Nephron (organoid): ENCODE results near the gene DPP9.
A peak's percentile ranks its signal among the peaks of the same experiment; 100 is the strongest.

ENCODE experiments used
- H3K27ac Mint-ChIP-seq, 3 experiments: 2 replicates each; pipeline ENCODE4 v1.8.0; 2020; ENCODE audit warnings: mixed read lengths in 3 of 3, mild to moderate bottlenecking in 2 of 3, moderate library complexity in 1 of 3
- H3K27me3 Mint-ChIP-seq: 2 replicates; pipeline ENCODE4 v1.8.0; 2021; ENCODE audit warnings: low read depth, mild to moderate bottlenecking, moderate library complexity, mixed read lengths
- H3K36me3 Mint-ChIP-seq: 2 replicates; pipeline ENCODE4 v1.8.0; 2020; ENCODE audit warnings: low read depth, mixed read lengths
- H3K4me1 Mint-ChIP-seq: 2 replicates; pipeline ENCODE4 v1.8.0; 2020; ENCODE audit warnings: mixed read lengths
- H3K4me3 Mint-ChIP-seq, 3 experiments: 2 replicates each; pipeline ENCODE4 v1.8.0; 2020; ENCODE audit warnings: mild to moderate bottlenecking in 3 of 3, mixed read lengths in 3 of 3, moderate library complexity in 2 of 3
- H3K9me3 Mint-ChIP-seq: 2 replicates; pipeline ENCODE4 v1.8.0; 2020; ENCODE audit warnings: mixed read lengths
- TF ChIP-seq, protein P1 (sequence below), 3 experiments: fragments of 200-600 bp; sonication (generic); IDR thresholded peaks; one replicate each; pipeline ENCODE4 v1.5.0; 2021; ENCODE audit warnings: antibody characterized with exemption in 3 of 3; ENCODE audit not compliant: unreplicated experiment in 3 of 3

The DPP9 gene

DNA sequence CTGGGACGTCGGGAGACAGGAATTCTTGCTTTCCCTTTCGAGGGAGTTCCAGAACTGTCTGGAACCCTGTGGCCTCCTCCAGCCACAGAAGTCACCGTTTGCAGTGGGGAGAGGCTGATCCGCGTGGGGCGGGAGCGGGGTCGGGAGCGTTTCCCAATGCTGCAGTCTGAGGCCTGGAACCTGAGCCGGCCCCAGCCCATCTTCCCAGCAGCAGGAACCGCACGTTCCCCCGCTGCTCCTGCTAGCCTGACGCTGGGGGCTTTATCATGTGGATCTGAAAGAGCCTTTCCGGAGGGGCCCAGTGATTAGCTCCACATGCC is 13.4 kb downstream of the DPP9 start:
- H3K27ac Mint-ChIP-seq: no peak overlapping the region
- no peaks in the 10 kb centered on the region for H3K4me1 Mint-ChIP-seq
- H3K36me3 Mint-ChIP-seq: peaks cover 46% of the 10 kb centered on the region
- no peak overlapping the region for H3K4me3 Mint-ChIP-seq
- TF ChIP-seq, protein P1, sequence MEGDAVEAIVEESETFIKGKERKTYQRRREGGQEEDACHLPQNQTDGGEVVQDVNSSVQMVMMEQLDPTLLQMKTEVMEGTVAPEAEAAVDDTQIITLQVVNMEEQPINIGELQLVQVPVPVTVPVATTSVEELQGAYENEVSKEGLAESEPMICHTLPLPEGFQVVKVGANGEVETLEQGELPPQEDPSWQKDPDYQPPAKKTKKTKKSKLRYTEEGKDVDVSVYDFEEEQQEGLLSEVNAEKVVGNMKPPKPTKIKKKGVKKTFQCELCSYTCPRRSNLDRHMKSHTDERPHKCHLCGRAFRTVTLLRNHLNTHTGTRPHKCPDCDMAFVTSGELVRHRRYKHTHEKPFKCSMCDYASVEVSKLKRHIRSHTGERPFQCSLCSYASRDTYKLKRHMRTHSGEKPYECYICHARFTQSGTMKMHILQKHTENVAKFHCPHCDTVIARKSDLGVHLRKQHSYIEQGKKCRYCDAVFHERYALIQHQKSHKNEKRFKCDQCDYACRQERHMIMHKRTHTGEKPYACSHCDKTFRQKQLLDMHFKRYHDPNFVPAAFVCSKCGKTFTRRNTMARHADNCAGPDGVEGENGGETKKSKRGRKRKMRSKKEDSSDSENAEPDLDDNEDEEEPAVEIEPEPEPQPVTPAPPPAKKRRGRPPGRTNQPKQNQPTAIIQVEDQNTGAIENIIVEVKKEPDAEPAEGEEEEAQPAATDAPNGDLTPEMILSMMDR (IDR thresholded peaks at IDR 0.05; ENCODE audit: unreplicated experiment in 3 of 3): no peak
- H3K27me3 Mint-ChIP-seq: no peaks in the 10 kb centered on the region
- H3K9me3 Mint-ChIP-seq: no peaks in the 10 kb centered on the region

DNA sequence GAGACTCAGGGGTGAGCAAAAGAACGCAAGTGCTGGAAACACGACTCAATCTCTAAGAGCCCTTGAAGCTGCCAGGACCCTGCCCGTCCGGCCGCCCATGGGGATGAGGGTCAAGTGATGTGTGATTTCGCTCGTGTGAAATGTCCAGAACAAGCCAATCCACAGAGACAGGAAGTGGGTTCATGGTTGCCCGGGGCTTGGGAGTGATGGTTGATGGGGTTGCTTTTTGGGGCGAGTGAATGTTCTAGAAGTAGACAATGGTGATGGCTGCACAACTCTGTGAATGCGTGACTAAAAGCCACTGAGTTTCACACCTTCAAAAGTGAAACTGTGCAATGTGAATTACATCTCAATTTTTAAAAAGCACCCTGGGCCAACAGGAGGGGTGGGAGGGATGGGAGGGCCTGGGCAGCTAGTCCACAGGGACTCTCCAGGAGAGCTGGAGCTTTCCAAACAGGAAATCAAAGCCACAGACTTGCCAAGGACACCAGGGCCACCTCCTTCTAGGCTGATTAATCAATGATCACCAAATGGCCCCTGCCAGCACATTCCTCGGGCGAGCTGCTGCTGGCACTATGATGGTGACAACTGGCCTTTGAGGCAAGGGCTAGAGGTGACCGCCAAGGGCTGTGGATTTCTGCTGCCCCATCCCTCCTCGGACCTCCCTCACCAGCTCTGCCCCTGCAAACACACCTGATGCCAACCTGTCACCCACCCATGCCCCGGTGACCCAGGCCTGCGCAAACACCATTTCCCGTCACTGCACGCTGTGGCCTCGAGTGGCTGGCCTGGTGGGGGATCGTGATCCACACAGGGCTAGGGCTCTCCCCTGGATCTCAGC is 14.0 kb downstream of the DPP9 start:
- Mint-ChIP-seq H3K4me1 (no peaks in the 10 kb centered on the region), H3K27ac (no peak overlapping the region), H3K36me3 (peaks cover 43% of the 10 kb centered on the region), H3K9me3 (no peaks in the 10 kb centered on the region), H3K27me3 (no peaks in the 10 kb centered on the region), H3K4me3 (no peak overlapping the region)
- TF ChIP-seq, protein P1 (IDR thresholded peaks at IDR 0.05; ENCODE audit: unreplicated experiment in 3 of 3): no peak

DNA sequence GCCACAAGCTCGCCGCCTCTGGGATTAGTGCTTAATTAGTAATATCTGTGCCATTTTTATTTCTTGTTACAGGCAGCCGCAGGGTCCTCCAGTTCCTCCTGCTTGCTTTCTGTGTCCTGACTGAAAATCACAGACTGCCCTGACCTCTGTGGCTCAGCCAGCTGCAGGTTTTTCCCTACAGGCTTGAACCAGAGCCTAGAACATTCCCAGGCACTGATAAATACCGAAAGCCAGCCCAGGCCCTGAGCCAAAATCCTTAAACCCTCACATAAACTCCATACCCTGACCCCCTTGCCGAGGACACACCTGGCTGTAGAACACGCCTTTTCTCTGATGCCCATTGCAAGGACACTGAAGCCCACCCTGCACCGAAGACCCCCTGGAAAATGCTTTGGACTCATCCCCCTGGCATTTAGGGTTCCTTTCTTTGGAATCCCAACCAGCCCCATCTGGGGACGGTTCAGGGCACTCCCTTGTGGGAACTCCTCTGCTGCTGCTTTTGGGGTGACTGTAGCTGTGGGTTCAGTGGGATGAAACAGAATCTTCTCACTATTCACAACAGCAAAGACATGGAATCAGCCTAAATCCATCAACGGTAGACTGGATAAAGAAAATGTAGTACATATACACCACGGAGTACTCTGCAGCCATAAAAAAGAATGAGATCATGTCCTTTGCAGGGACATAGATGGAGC is 15.5 kb downstream of the DPP9 start:
- no peak overlapping the region for H3K4me3 Mint-ChIP-seq
- no peaks in the 10 kb centered on the region for H3K27me3 Mint-ChIP-seq
- TF ChIP-seq, protein P1 (IDR thresholded peaks at IDR 0.05; ENCODE audit: unreplicated experiment in 3 of 3): no peak
- H3K4me1 Mint-ChIP-seq: no peaks in the 10 kb centered on the region
- peaks cover 39% of the 10 kb centered on the region for H3K36me3 Mint-ChIP-seq
- H3K9me3 Mint-ChIP-seq: no peaks in the 10 kb centered on the region
- H3K27ac Mint-ChIP-seq: no peak overlapping the region

DNA sequence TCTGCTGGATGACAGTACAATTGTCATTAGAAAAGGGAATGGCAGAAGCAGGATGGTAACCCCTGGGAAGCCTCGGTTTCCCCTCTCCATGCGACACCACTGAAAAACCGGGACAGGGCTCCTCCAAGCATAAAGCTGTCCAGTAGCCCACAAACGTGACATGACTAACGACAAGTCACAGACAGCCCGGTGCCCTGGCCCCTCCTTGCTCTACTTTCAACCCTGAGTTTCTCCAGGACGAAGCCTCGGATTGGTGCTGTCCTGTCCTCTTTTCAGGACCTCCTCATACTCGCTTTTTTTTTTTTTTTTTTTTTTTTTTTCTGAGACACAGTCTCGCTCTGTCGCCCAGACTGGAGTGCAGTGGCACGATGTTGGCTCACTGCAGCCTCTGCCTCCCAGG is 16.3 kb downstream of the DPP9 start:
- Mint-ChIP-seq H3K27ac (peak overlapping the region in 1 of 3 experiments; percentile 66), H3K4me3 (no peak overlapping the region), H3K27me3 (no peaks in the 10 kb centered on the region), H3K36me3 (peaks cover 39% of the 10 kb centered on the region), H3K4me1 (no peaks in the 10 kb centered on the region), H3K9me3 (no peaks in the 10 kb centered on the region)
- TF ChIP-seq, protein P1 (IDR thresholded peaks at IDR 0.05; ENCODE audit: unreplicated experiment in 3 of 3): no peak

DNA sequence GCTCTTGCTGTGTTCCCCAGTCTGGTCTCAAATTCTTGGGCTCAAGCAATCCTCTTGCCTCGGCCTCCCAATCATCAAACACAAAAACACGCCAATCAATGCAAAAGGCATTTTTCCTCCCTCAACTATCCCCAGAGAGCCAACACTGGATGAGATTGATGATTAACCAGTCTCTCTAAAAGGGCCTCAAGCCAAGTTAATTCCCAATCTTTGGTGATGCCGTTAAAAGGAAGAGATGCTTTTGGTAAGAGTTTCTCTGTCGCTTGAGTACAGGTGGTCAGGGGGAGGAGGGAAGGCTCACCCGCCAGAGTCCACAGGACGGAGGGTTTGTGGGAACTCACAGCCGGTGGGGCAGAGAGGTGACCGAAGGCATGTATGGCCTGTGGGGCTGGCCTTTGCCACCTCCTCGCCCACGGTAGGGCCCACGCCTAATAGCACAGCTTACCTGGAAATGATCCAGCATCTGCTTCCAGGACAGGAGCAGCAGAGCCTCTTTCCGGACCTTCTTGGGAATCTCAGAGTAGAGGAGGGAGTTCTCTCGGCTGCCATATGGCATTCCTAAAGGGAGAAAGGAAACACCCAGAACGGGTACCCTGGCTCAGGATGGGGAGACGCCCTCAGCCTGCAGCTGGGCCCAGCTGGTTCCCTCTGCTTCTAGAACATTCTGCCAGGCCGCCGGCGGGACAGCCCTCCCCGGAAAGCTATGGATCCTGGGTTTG is 18.1 kb downstream of the DPP9 start:
- H3K9me3 Mint-ChIP-seq: no peaks in the 10 kb centered on the region
- H3K4me3 Mint-ChIP-seq: no peak overlapping the region
- H3K4me1 Mint-ChIP-seq: no peaks in the 10 kb centered on the region
- peaks cover 42% of the 10 kb centered on the region for H3K36me3 Mint-ChIP-seq
- H3K27me3 Mint-ChIP-seq: no peaks in the 10 kb centered on the region
- TF ChIP-seq, protein P1 (IDR thresholded peaks at IDR 0.05; ENCODE audit: unreplicated experiment in 3 of 3): no peak
- H3K27ac Mint-ChIP-seq: peak overlapping the region in 2 of 3 experiments; percentile 71 to 87
